IPS DF 4.7 (cell line): ENCODE data around the gene KRT71.

Source experiments
- DNase-seq: peaks from one replicate; pipeline ENCODE4 v3.0.0-alpha.2; 2013; ENCODE audit warnings: low spot score; ENCODE audit errors: extremely low read depth

Gene KRT71

DNA sequence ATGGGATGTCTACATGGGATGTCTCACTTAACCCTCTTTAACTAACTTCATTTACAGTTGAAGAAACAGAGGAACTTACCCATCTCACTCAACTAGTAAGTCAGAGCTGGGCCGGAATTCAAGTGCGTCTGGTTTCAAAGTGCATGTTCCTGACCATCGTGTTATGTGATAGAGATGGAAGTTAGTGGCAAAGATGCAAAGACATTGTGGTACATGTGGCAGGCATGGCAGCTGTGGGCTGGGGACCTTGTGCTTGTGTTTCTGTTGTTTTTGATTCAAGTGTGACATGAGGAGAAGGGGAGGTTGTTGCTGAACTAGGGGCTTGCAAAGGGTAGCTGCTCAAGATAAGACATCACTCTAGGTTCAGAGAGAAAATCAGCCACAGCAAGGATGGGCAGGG lies 23.0 kb upstream of the KRT71 start:
- DNase-seq = no peak

DNA sequence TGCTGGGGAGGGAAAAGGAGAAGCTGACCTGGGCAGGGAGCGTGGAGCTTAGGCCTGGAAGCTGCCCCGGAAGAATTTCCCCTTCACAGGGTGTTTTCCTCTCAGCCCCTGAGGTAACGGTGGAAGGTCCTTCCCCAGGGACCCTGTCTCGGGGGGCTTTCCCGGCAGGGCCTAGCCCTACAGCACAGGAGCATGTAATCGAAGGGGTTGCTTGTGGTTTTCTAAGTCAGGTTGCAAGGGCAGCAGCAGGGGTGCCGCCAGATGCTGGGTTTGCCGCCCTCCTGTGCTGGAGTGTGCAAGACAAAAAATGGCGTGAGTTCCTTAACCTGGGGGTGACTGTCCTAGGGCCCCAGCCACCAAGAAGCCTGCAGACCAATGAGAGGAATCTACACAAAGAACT lies 22.3 kb upstream of the KRT71 start:
- DNase-seq = no peak

DNA sequence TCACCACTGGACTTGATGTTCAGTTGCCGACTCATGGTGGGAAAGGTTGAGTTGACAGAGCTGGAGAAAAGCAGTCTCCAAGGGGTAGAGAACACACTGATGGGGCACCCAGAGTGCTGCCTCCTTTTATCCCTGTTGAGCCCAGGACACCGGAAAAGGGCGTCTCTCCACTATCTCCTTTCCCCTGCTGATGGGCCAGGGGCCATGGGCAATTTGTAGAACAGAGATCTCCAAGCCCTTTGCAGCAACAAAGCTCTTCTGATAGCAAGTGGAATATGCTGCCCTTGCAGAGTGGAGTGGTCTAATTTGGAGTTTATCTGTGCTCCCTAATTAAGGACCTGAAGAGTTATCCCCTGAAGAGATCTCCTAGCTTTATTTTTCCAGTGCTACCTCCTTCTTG lies 20.8 kb upstream of the KRT71 start, which contains the start of gene KRT74:
KRT74 (minus strand) TSS at position 101 of the 400 bp plus-strand sequence; CDS start at position 35, 66 bp downstream.
- no peak for DNase-seq

- DNase-seq = no peak
Observed at GRCh38 chr12:52573306-52573705, 20.4 kb upstream of the KRT71 start.

DNA sequence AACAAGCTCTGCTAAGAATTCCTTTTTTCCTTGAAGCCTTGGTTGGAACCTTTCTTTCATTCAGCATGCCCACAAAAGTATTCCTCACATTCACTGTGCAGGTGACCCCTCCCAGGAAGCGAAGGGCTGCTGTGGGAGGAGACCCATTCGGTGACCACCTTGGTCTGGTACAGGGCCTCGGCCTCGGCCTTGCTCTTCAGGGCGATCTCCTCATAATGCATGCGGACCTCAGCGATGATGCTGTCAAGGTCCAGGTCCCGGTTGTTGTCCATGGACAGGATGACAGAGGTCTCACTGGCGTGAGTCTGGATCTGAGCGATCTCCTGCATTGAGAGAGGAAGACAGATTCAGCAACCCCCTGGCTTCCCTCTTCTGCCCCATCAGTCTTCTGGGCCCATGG lies 17.6 kb upstream of the KRT71 start:
- no peak for DNase-seq

DNA sequence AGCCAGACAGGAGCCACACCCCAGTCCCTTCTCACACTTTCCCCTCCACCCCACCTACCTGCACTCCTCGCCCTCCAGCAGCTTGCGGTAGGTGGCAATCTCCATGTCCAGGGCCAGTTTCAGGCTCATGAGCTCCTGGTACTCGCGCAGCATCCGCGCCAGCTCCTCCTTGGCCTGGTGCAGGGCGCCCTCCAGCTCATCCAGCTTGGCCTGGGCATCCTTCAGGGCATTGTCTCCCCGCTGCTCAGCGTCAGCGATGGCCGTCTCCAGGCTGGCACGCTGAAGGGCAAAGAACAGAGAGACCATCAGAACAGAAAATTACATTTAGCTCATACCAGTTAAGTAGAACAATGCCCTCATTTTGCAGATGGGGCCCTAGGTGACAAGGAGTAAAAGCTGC lies 15.2 kb upstream of the KRT71 start:
- DNase-seq = no peak

DNA sequence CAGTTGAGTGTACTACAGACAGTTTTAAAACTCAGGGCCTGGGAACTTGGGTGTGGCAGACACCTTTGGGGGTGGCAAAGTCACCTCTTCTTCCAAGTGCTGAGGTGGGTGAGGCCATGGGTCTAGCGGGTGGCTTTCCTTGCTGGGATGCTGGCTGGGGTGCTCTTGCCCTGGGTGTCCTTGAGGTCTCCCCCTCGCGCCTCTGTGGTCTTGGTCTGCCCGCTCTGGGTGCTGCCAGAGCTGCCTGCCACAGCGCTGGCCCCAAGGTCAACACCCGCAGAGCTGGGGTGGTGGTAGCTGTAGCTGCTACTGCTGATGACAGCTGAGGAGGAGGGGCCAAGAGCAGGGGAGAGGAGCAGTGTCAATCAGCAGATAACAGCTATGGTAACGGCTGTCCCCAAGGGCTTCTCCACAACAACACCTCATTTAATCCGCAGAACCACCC lies 13.9 kb upstream of the KRT71 start:
- no peak for DNase-seq

DNA sequence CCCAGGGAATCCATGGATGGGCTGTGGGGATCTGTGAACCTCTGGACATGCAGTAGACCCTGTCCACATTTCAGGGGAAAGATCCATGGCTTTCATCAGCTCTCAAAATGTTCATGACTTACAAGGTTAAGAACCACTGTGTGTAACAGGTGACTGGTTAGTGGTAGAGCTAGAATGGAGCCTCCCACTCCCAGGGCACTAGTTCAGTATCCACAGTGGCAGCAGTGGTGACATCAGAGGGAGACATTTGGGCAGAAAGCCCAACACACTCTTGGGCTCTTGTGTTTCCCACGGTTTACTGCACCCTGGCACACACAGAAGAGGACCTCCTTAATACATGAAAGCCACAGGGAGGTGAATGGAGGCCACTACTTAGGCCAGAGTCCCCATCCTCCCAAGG lies 11.6 kb upstream of the KRT71 start:
- DNase-seq = no peak

DNA sequence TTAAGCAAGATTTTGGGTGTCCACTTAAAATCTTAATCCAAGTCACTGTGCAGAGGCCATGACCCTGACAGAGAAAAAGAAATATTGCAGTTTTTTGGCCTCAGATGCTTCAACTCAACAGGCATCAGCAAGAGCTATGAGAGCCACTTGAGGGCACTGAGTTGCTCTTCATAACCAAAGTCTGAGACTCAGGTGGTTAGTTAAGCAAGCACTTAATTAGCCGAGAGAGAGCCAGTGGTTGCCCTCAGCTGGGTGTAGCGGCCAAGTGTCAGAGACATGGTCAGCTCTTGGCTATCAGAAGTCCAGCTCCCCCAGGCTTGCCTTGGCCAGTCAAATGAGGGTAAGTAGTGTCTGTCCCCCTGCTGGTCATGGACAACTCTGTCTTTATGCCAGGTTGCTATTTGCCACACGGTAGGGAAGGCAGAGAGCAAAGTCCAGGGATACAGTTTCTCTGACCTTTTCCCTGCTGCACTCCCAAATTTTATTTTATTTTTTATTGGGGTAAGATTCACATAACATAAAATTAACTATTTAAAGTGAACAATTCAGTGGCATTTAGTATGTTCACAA lies 9.0 kb upstream of the KRT71 start:
- no peak for DNase-seq

- no peak for DNase-seq
Observed at GRCh38 chr12:52559979-52560378, 7.0 kb upstream of the KRT71 start.

DNA sequence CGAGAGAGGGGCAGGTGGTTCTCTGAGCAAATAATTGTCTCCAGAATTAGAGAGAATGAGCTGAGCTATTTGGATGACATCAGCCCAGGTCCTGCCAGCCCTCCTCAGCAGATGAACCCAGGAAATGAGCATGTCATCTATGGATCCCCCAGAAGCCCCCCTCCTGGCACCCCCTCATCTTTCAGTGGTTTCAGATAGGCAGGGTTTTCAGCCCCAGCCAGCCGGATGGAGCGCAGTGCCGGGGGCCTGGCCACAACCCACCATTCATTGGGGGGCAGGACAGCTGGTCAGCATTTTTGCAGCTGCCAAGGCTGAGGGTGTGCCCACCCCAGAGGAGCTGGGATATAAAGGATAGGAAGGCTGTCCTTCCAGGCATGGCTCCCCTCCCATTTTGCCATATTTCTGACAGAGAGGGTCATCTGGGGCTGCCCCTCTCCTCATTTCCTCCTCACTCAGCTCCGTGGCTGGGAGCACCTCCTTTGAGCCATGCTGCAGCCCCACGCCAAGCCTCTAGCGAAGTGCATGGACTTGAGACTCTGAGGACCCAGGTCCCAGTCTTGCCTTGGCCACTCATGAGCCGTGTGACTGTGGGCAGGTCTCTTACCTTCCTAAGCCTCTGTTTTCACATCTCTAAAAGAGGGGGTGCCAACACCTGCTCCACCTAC lies 6.0 kb upstream of the KRT71 start:
- no peak for DNase-seq

DNA sequence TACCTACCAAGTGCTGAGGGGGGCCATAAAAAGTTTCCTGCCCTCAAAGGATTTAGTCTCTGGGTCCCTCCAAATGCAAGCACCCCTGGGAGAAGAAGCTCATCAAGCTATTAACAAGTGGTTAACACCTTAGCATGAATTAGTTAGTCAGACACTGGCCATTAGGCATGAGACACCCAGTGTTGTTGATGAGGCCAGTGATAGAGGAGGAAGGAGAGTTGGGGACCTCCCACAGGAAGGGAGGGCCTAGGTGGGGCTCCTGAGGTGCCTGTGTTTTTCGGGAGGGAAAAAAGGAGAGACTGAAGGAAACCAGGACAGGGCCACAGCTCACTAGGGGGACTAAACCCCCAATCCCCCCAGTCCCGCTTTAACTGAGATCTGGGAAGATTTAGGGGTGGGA lies 4.5 kb upstream of the KRT71 start:
- no peak for DNase-seq

DNA sequence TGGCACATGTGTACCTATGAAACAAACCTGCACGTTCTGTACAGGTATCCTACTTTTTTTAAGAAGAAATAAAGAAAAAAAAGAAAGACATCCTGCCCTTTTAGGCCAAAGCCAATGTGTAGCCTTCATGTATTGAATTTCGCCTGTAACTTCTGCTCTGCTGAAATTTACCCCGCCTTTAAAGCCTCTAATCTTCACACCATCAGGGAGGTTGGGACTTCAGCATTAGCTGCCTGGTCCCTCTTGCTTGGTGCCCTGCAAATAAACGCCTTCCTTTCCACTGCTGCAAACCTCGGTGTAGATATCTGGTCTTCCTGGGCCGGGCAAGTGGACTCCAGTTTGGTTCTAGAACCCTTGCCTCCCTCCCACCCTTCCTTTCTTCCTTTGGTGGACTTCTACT lies 2.6 kb upstream of the KRT71 start:
- no peak for DNase-seq

DNA sequence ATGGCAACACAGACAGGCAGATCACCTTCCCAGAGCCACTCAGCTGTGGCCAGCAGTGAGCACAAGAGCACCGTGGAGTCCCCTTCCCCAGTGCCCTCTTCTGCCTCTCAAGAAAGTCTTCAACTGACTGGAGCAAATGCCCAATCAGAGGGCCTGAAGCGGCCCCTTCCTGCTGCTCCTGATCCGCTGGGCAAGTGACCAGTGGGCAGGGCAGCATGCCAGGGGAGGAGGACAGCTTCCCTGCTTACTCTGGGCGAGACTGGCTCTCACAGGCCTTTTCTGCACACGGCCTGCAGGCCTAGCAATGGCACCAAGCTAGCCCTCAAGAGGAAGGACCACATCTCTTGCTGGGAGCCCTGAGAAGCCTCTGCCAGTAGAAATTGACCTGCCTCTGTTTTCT lies 890 bp downstream of the KRT71 start:
- no peak for DNase-seq

GRCh38 chr12:52551216-52551865 lies 1.6 kb downstream of the KRT71 start:
- DNase-seq = no peak

GRCh38 chr12:52546126-52546525 lies 6.8 kb downstream of the KRT71 start:
- DNase-seq = no peak

DNA sequence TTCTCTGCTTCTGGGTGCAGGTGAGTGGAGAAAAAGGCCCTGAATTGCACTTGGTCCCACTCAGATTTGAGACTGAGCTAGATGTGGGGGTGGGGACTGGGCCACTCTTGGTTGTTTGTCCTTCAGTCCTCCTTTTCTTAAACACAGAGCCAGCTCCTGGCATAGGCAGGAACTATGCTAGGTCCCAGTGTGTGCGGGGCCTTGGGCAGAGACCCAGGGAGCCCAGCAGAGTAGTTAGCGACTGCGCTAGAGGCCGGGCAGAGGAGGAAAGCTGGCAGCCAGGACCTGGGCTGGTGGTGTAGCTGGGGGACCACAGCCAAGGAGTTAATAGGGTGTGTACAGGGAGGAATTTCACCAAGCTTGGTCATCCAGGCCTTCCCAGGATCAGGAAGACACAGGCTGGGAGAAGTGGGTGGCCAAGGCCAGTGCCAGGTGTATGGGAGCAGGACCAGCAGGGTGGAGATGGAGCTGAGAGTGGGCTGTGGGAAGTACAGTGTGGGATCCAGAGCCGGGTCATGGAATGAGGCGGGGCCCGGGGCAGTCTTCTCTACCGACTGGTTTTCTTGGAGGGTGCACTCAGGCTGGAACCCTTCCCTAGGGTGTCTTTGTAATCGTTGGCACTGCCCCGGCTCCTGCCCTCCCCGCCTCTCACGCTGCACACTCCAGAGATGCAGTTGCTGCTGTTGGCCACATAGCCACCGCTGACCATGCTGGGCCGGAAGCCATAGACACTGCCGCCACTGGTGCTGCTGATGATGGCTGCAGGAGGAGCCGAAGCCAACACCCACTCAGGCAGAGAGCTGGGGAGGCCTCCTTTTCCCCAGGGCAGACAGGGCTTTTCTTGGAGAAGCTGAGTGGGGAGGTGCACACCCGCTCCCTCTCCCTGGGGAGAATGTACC lies 8.7 kb downstream of the KRT71 start:
- no peak for DNase-seq

DNA sequence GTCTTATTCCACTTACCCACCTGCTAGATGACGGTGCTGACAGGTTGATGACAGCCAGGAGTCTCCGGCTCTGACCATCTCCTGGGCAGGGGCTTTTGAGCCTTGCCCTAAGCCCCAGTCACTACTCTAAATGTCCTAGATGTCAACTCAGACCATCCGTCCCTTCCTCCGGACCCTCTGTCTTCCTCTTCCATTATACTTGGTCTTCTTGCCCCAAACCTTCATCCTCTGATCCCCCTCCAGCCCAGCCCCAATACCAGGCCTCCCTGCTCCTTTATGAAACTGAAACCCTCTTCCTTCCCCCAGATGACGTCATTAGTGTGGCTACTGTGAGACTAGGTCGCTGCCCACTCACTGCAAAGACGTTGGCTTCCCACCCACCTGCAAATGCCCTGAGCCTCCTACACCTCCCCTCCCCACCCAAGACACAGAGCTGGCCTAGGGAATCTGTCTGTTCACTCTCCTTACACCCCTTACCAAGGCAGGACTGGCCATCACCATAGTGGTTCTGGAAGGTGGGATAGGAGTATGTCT lies 10.1 kb downstream of the KRT71 start:
- no peak for DNase-seq

DNA sequence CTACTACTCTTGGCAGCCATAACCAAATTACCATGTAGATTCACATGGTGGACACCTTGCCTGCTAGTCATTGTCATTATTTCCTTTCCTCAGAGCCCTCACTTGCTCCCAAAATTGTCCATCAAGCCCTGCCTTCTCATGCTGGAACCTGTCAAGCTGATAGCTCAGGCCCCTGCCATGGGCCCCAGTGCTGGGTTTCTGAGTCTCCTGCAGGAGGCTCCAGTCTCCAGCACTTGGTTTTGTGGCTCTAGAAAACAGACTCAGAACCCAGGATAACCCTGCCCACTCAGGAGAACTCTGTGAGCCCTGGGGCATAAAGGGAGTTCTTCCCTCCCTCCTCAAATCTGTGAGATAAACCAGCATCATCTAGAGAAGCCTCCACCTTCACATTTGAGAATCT lies 10.8 kb downstream of the KRT71 start:
- no peak for DNase-seq

DNA sequence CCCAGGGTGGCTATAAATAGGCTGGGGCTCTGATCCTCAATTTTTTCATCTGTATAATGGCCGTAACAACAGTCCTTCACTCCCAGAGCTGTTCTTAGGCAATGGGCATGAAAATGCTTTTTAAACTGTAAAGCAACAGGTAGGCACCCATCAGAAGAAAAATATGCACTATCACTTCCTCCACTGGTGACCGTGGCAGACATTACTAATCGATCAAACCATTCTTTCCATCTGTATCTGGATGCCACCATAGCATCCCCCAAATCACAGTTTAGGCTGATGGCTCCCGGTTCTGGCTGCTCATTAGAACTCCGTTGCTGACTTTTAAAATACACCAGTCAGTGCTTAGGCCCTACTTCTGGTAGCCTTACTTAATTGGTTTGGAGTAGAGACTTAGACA lies 11.2 kb downstream of the KRT71 start:
- no peak for DNase-seq

DNA sequence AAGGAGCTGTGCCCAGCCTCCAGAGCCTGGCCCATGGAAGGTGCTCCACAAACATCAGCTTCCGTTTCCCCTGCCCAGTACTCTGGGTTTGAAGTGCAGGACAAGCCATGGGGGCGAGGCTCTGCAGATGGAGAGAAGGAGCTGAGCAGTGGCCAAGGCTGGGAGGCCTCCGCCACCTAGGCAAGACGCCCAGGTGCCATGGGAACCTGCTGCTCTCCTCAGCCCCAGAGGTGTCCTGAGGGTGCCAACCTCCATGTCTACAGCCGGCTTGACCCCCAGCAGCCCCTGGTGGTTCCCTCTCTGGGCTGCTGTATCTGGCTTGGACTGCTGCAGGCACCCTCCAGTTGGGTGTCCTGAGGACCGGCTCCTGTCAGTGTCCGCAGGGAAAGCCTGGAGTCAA lies 12.4 kb downstream of the KRT71 start:
- DNase-seq = no peak

DNA sequence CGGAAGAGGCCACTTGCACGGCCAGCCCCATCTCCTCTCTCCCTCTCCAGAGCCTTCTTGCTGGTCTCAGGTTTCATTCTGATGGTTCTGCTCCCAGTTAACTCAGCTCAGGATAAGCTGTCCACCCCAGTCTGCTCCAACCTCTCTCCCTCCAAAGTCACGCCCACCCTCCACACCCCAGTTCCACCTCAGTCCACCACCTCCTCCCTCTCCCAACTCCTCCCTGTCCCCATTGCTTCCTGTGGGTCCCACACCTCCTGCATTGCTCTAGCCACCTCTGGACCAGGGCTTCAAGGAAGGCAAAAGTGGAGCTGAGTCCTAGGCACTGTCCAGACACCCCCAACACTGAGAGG lies 13.1 kb downstream of the KRT71 start:
- DNase-seq = no peak
